ENCODE data around the gene ATP6V0D1.
"Not testable (repeated sequence)": the region's sequence is repeated elsewhere in the genome, so short reads cannot be mapped to it uniquely, and the experiment has no call there.

DNA sequence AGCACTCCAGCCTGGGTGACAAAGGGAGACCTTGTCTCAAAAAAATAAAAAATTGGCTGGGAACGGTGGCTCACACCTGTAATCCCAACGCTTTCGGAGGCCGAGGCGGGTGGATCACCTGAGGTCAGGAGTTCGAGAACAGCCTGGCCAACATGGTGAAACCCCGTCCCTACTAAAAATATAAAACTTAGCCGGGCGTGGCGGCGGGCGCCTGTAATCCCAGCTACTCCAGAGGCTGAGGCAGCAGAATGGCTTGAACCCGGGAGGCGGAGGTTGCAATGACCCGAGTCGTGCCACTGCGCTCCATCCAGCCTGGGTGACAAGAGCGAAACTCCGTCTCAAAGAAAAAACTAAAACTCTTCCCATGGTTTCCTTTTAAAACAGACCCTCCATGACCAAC, 65.5 kb downstream of the ATP6V0D1 start:
- TF ChIP-seq, protein P1, sequence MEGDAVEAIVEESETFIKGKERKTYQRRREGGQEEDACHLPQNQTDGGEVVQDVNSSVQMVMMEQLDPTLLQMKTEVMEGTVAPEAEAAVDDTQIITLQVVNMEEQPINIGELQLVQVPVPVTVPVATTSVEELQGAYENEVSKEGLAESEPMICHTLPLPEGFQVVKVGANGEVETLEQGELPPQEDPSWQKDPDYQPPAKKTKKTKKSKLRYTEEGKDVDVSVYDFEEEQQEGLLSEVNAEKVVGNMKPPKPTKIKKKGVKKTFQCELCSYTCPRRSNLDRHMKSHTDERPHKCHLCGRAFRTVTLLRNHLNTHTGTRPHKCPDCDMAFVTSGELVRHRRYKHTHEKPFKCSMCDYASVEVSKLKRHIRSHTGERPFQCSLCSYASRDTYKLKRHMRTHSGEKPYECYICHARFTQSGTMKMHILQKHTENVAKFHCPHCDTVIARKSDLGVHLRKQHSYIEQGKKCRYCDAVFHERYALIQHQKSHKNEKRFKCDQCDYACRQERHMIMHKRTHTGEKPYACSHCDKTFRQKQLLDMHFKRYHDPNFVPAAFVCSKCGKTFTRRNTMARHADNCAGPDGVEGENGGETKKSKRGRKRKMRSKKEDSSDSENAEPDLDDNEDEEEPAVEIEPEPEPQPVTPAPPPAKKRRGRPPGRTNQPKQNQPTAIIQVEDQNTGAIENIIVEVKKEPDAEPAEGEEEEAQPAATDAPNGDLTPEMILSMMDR (IDR thresholded peaks at IDR 0.05; ENCODE audit: low read depth, low read length), result not testable (repeated sequence)
- not testable (repeated sequence) for TF ChIP-seq EZH2phosphoT487 (IDR thresholded peaks at IDR 0.05; ENCODE audit: low read depth)

Measured in OCI-LY3 (cell line).